NCI-H146 treated with DMSO at 0.1 percent for 48 hours (cell line): ENCODE results near the gene FAM216B.

Source experiments
- DNase-seq: peaks from one replicate; lab custom pipeline; 2025; ENCODE audit not compliant: unreplicated experiment; lab: John Stamatoyannopoulos, UW

Gene FAM216B

GRCh38 chr13:42832341-42833096, 51.1 kb downstream of the FAM216B start:
- DNase-seq, result no peak

GRCh38 chr13:42834946-42835345, 53.6 kb downstream of the FAM216B start:
- DNase-seq, result no peak

GRCh38 chr13:42836930-42837690, 55.7 kb downstream of the FAM216B start:
- DNase-seq, result peak; percentile 10
